HTERT RPE-1 (cell line): ENCODE data around the gene TMEM235.

Experiments
- in situ Hi-C: fragments of 300-500 bp; cut with MboI; formaldehyde crosslinking; loops from 4 replicates; pipeline ENCODE4 v1.14.3; 2020; ENCODE audit warnings: low sequenced_read_pairs

TMEM235 gene

DNA sequence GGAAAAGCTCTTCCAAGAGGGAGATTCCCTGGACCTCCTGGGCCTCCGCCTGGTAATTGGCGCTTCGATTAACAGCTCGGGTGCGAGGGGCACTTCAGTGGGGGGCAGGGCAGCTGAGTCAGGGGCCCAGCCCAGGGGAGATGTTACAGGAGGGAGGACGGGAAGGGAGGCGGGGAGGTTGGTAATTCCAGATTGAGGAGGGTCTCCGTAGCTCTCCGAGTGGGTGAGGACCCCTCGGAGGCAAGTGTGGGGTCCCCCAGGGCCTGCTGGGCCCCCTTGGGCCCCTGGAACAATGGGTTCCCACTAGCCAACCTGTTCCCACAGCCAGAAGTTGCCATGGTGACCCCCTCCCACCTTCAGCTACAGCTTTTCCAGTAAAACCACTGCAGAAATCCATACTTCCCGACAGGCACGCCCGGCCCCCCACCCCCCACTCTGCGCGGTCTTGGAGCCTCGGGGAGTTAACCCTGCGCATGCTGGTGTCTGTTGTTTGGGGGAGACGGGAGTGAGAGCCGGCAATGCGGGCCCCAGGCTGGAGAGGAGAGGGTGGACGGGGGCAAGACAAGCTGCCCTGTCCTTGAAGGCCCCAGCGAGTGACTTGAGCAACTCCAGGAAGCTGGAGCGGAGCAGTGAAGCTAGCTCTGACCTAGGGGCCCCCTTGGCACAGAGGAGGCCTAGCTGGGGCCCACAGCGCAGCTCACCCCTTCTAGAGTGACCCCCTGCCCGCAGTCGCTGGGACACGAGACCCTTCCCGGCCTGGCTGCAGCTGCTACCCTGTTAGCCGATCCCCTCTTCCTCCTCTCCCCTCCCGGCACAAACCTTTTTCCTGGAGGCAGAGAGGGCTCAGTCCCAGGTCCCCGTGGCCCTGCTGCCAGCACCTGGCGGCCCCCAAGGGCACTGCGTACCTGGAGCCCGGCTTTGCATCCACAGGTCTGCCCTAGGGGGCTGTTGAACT lies 37.8 kb downstream of the TMEM235 start:
- in situ Hi-C loops, result no loop called here

DNA sequence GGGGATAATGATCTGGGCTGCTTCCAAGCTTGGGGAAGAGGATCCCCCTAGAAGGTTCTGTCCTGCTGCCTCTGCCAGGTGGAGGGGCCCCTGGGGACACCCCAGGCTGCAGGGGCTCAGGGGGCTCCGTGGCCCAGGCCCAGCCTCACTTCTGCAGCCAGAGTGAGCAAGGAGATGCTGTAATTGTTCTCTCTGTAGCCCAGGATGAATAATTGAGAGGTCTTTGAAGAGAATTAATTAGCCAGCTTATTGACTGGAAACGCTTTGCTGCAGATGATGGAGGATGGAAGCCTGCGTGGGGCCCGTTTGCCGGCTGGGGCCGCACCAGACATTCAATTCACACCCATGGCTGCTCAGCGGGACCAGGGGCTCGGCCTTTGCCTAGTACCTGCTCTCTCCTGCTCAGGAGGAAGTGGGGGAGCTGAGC lies 38.5 kb downstream of the TMEM235 start:
- in situ Hi-C loops, result no loop called here

GRCh38 chr17:78271419-78272170 lies 40.2 kb downstream of the TMEM235 start:
- in situ Hi-C loops, result no loop called here

- in situ Hi-C loops, result no loop called here
Measured at GRCh38 chr17:78272181-78272913, 40.9 kb downstream of the TMEM235 start.

DNA sequence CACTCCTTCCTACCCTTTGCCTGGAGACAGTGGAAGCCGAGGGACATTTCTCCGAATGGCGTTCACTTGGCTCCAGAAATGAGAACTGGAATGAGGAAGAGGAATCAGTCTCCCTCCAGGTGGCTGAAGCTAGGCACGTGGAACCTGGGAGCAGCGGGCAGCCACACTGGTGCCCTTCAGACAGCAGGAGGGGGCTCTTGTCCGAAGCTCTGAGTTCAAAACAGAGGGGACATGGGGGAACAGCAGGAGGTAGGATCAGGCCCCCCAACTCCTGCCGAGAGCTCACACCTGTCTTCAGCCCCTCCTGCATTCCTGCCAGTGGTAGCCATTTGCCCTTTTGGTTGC lies 41.5 kb downstream of the TMEM235 start:
- in situ Hi-C loops, result no loop called here

- in situ Hi-C loops, result no loop called here
Measured at GRCh38 chr17:78273813-78274212, 42.4 kb downstream of the TMEM235 start.

DNA sequence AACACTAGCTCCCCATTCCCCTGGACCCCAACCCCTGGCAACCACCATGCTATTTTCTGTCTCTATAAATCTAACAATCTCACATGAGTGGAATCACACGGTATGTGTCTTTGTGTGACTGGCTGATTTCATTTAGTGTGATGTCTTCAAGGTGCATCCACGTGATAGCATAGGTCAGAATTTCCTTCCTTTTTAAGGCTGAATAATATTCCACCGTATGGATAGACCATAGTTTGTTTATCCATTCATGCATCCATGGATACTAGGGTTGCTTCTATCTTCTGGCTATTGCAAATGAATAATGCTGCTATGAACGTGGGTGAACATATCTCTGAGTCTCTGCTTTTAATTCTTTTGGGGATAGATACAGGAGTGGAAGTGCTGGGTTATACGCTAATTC lies 43.9 kb downstream of the TMEM235 start:
- in situ Hi-C loops, result no loop called here

GRCh38 chr17:78276098-78276887 lies 44.9 kb downstream of the TMEM235 start:
- in situ Hi-C loops, result no loop called here

GRCh38 chr17:78278139-78278741 lies 46.8 kb downstream of the TMEM235 start:
- in situ Hi-C loops, result no loop called here

GRCh38 chr17:78279360-78279990 lies 48.0 kb downstream of the TMEM235 start:
- in situ Hi-C loops, result no loop called here

- in situ Hi-C loops, result no loop called here
Measured at GRCh38 chr17:78281249-78281845, 49.9 kb downstream of the TMEM235 start.

DNA sequence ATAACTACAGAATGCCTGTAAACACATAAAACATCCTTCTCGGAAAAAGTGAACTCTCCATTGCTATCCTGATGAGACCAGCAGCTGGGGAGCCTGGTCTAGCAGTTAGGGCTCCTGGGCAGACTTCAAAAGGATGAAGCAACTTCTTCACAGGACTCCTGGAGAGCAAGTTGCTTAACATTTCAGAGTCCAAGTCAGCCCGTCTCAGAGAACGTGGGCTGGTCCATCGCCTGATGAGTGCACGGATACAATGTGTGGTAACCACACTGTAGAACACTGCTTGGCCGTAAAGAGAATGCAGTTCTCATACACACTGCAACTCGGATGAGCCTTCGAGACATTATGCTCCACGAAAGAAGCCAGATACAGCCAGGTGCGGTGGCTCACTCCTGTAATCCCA lies 52.7 kb downstream of the TMEM235 start:
- in situ Hi-C loops, result no loop called here

DNA sequence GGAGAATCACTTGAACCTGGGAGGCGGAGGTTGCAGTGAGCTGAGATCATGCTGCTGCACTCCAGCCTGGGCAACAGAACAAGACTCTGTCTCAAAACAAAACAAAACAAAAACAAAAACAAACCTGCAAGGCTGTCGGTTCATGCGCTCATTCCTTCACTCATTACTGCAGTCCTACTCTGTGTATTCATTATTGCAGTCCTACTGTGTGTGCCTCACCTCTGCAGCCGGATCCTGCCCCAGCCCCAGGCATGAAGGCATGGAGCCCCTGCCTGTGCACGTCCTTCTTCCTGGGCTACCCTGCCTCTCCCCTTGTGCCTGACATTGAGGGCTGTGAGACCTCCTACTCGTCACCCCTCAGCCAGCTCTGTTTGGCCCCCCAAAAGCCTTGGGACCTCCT lies 57.6 kb downstream of the TMEM235 start:
- in situ Hi-C loops, result no loop called here

DNA sequence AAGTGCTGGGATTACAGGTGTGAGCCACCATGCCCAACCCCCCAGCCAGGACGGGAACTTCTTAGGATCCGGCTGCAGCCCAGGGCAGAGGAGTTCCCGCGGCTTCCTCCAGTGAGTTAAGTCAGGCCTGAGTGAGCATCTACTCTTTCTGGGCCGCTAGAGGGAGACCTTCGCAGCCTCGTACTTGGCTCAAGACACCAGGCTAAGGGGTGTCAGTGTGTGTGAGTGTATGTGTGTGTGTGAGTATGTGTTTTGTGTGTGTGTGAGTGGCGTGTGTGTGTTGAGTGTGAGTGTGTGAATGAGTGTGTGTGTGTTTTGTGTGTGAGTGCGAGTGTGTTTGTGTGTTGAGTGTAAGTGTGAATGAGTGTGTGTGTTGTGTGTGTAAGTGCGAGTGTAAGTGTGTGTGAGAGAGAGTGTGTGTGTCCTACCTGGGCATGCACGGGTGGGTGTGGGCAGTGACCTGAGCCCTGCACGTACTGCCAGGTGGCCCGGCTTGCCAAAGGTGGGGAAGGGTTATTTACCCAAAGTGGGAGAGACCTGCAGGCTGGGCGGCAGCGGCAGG lies 58.5 kb downstream of the TMEM235 start:
- in situ Hi-C loops, result no loop called here
